HuH-7.5 (cell line): ENCODE results near the gene ANKRD36B.
"Not testable (repeated sequence)": the region's sequence is repeated elsewhere in the genome, so short reads cannot be mapped to it uniquely, and the experiment has no call there.

Experiments used
- DNase-seq: peaks from one replicate; pipeline ENCODE4 v3.0.0; 2011; ENCODE audit warnings: low spot score

The ANKRD36B gene

GRCh38 chr2:97549058-97549457 lies 40.6 kb downstream of the ANKRD36B start:
- not testable (repeated sequence) for DNase-seq

DNA sequence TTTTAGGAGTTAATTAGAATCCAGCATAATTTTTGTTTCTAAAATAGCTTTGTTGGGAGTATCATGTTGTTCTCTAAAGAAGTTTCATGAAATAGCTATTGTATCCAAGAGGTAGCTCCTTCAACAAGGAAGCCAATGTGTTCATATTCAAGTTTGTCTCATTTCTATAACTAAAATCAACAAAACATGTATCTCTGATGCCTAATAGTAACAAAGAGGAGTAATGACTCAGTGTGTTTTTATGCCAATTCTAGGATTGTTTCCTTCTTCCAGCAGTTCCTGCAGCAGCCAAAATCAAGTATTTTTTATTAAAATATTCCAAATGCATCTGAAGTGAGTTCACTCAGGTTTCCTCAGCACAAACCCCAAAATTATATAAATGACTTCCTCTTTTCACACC lies 41.1 kb downstream of the ANKRD36B start:
- DNase-seq = not testable (repeated sequence)

- no peak for DNase-seq
Observed at GRCh38 chr2:97546711-97547110, 43.0 kb downstream of the ANKRD36B start.

DNA sequence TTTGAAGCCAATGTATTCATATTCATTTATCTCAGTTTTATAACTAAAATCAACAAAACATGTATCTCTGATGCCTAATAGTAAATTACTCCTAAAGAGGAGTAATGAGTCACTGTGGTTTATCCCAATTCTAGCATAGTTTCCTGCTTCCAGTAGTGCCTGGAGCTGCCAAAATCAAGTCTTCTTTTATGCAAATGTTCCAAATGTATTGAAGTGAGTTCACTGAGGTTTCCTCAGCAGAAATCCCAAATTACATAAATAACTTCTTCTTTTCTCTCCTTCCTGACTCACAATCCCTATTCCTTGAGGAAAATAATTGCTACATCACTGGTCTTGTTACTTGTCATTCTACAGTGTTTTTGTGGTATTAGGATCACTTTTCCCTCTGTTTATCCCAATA lies 44.8 kb downstream of the ANKRD36B start:
- not testable (repeated sequence) for DNase-seq

DNA sequence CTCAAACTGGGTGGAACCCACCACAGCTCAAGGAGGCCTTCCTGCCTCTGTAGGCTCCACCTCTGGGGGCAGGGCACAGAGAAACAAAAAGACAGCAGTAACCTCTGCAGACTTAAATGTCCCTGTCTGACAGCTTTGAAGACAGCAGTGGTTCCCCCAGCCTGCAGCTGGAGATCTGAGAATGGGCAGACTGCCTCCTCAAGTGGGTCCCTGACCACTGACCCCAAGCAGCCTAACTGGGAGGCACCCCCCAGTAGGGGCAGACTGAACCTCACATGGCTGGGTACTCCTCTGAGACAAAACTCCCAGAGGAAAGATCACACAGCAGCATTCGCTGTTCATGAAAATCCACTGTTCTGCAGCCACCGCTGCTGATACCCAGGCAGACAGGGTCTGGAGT lies 63.8 kb downstream of the ANKRD36B start:
- not testable (repeated sequence) for DNase-seq

GRCh38 chr2:97523816-97524215 lies 65.9 kb downstream of the ANKRD36B start:
- DNase-seq = not testable (repeated sequence)

DNA sequence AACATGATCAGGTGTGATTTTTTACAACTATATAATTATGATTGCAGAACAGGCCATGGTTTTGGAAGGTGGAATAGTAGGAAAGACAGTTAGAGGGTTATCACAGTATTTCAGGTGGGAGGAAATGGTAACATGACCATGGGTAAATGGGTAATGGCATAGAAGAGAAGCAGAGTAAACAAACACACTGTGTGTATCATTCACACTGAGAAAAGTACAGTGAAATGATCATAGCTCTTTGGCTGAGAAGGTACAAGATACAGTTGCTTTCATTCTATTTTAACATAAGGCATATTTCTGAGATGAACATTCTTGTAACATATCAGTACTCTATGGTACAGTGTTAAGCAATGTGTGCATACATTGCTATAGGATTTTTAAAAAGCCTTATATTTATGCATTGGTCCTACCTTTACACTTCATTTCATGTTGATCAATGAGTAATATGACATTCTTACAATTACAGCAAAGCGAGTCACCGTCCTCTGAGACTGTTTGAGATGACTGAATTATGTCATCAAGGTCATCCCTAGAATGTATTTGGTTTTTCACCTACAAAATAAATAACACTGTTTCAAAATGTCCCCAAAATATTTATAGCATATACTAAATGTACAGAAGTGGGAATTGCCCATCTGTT lies 66.6 kb downstream of the ANKRD36B start:
- DNase-seq = not testable (repeated sequence)

DNA sequence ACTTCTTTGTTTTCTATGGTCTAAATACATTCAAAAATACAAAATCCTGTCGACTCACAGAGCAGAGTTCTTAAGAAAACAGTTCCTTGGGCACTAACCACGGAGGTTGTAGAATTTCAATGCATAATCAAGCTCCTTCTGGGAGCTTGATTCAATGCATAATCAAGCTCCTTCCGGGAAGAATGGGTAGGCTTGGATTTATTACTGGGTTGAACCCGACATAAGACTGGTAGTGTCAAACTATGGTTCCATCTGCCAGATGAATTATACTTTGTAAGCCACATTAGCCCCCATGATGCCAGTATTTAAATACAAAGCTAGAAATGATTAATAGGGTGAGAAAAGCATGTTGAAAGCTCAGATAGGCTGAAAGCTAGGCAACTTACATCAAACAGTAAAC lies 94.0 kb downstream of the ANKRD36B start:
- not testable (repeated sequence) for DNase-seq

- not testable (repeated sequence) for DNase-seq
Observed at GRCh38 chr2:97490141-97490540, 99.5 kb downstream of the ANKRD36B start.
